Hepatocyte (in vitro differentiated cells): ENCODE results near the gene HOTAIR. TPM values are rescaled to one million over a fixed set of nuclear protein-coding genes. Genes with fewer than 3 reads are reported as not detected.

Source experiments
- DNase-seq: peaks from one replicate; pipeline ENCODE4 v3.0.0-alpha.2; 2016; ENCODE audit warnings: low spot score
- H2AFZ ChIP-seq: fragments of 200-600 bp; sonication (generic); 2 replicates; pipeline ENCODE4 v1.6.0; 2016; ENCODE audit warnings: antibody characterized with exemption, mild to moderate bottlenecking
- H3K27ac ChIP-seq: fragments of 200-600 bp; sonication (generic); 2 replicates; pipeline ENCODE4 v1.5.1; 2016; ENCODE audit warnings: mild to moderate bottlenecking
- H3K27me3 ChIP-seq: fragments of 200-600 bp; sonication (generic); 2 replicates; pipeline ENCODE4 v1.6.1; 2016
- H3K36me3 ChIP-seq: fragments of 200-600 bp; sonication (generic); replicated peaks from 2 replicates; pipeline ENCODE4 v1.5.1; 2016; ENCODE audit warnings: low read depth; ENCODE audit not compliant: insufficient read depth
- H3K4me1 ChIP-seq: fragments of 200-600 bp; sonication (generic); 2 replicates; pipeline ENCODE4 v1.5.1; 2016; ENCODE audit warnings: mild to moderate bottlenecking, moderate library complexity; ENCODE audit not compliant: insufficient read depth
- H3K4me2 ChIP-seq: fragments of 200-600 bp; sonication (generic); 2 replicates; pipeline ENCODE4 v1.6.0; 2016
- H3K4me3 ChIP-seq: fragments of 200-600 bp; sonication (generic); 2 replicates; pipeline ENCODE4 v1.5.1; 2016; ENCODE audit warnings: mild to moderate bottlenecking
- H3K79me2 ChIP-seq: fragments of 200-600 bp; sonication (generic); 2 replicates; pipeline ENCODE4 v1.6.0; 2017; ENCODE audit warnings: mild to moderate bottlenecking
- H3K9me2 ChIP-seq: fragments of 200-600 bp; sonication (generic); replicated peaks from 2 replicates; pipeline ENCODE4 v1.6.0; 2017; ENCODE audit warnings: mild to moderate bottlenecking; ENCODE audit not compliant: insufficient read depth
- H3K9me3 ChIP-seq: fragments of 200-600 bp; sonication (generic); 2 replicates; pipeline ENCODE4 v1.5.1; 2016; ENCODE audit warnings: low read depth, mild to moderate bottlenecking
- H4K20me1 ChIP-seq: fragments of 200-600 bp; sonication (generic); 2 replicates; pipeline ENCODE4 v1.6.0; 2016; ENCODE audit warnings: mild to moderate bottlenecking; ENCODE audit not compliant: insufficient read depth, poor library complexity, severe bottlenecking
- EZH2 ChIP-seq: fragments of 200-600 bp; sonication (generic); IDR thresholded peaks from 2 replicates; pipeline ENCODE4 v1.6.1; 2016; ENCODE audit warnings: antibody characterized with exemption, mild to moderate bottlenecking, borderline replicate concordance
- EZH2phosphoT487 ChIP-seq: fragments of 200-600 bp; sonication (generic); IDR thresholded peaks from one replicate; pipeline ENCODE4 v1.6.1; 2018; ENCODE audit warnings: antibody characterized with exemption, mild to moderate bottlenecking, low read depth, moderate library complexity; ENCODE audit not compliant: unreplicated experiment, severe bottlenecking
- WGBS: methylation state at CpG from one replicate; pipeline ENCODE4 v1.1.6; 2016; ENCODE audit warnings: low lambda C conversion rate; ENCODE audit errors: missing lambda C conversion rate; 5-methylcytosine and 5-hydroxymethylcytosine counted together
- polyA plus RNA-seq: library from polyadenylated mRNA; unstranded; fragments of >200 nt; fragmentation: Nextera tagmentation; extraction: Ambion mirVana; gene quantifications from 2 replicates; pipeline ENCODE4 v1.2.1, GENCODE V29; 2016
- total RNA-seq: library from RNA; depleted of rRNA; stranded (reverse); fragments of >200 nt; gene quantifications from 2 replicates; pipeline ENCODE4 v1.2.3, GENCODE V29; 2014
- TF ChIP-seq, protein P1 (sequence below): fragments of 200-600 bp; sonication (generic); IDR thresholded peaks from 2 replicates; pipeline ENCODE4 v1.5.1; 2016; ENCODE audit warnings: antibody characterized with exemption, mild to moderate bottlenecking; ENCODE audit not compliant: poor library complexity

Gene HOTAIR
- total and polyA plus RNA-seq, 2 experiments from 2014 or later = 0.82 to 0.90 TPM

- no peaks in the 10 kb centered on the region for H4K20me1 ChIP-seq
- no peaks in the 10 kb centered on the region for H3K9me2 ChIP-seq
- H3K79me2 ChIP-seq = no peaks in the 10 kb centered on the region
- H3K4me2 ChIP-seq = peak overlapping the region; percentile 88
- no peak for DNase-seq
- no peak overlapping the region for H3K27ac ChIP-seq
- WGBS = 41% methylated on average over 9 of the region's 9 CpGs
- H3K36me3 ChIP-seq = no peaks in the 10 kb centered on the region
- H3K4me1 ChIP-seq = peaks cover 21% of the 10 kb centered on the region
- no peaks in the 10 kb centered on the region for H3K9me3 ChIP-seq
- no peak overlapping the region for H2AFZ ChIP-seq
- TF ChIP-seq EZH2phosphoT487 (peak; percentile 29), EZH2 (no peak)
- TF ChIP-seq, protein P1, sequence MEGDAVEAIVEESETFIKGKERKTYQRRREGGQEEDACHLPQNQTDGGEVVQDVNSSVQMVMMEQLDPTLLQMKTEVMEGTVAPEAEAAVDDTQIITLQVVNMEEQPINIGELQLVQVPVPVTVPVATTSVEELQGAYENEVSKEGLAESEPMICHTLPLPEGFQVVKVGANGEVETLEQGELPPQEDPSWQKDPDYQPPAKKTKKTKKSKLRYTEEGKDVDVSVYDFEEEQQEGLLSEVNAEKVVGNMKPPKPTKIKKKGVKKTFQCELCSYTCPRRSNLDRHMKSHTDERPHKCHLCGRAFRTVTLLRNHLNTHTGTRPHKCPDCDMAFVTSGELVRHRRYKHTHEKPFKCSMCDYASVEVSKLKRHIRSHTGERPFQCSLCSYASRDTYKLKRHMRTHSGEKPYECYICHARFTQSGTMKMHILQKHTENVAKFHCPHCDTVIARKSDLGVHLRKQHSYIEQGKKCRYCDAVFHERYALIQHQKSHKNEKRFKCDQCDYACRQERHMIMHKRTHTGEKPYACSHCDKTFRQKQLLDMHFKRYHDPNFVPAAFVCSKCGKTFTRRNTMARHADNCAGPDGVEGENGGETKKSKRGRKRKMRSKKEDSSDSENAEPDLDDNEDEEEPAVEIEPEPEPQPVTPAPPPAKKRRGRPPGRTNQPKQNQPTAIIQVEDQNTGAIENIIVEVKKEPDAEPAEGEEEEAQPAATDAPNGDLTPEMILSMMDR = no peak
- H3K4me3 ChIP-seq = no peak overlapping the region
- peaks cover 98% of the 10 kb centered on the region for H3K27me3 ChIP-seq
These were observed 2.5 kb downstream of the HOTAIR start for GRCh38 chr12:53972152-53972702.

DNA sequence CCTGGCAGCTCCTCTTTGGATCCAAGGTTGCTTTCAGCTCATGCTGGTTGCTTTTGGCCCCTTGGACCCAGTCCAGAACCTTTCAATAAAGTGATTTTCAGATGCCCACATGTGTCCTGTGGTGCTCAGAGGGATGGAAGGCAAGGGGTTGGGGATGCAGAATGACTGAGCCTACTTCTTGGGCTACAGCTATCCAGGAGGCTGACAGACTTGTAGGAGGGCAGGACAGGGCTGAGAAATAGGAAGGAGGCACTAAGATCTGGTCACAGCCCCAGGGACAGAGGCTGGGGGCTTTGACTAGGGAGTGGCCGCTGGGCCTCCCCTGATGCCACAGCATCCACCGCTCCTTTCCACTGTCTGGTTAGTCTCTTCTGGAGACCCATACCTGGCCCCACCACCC, 3.1 kb downstream of the HOTAIR start:
- no peak for DNase-seq
- Histone ChIP-seq H3K9me3 (no peaks in the 10 kb centered on the region), H3K9me2 (no peaks in the 10 kb centered on the region), H3K79me2 (no peaks in the 10 kb centered on the region), H3K4me3 (no peak overlapping the region), H3K27me3 (peaks cover 98% of the 10 kb centered on the region), H4K20me1 (no peaks in the 10 kb centered on the region), H3K36me3 (no peaks in the 10 kb centered on the region), H3K4me1 (peaks cover 16% of the 10 kb centered on the region), H2AFZ (no peak overlapping the region), H3K27ac (no peak overlapping the region), H3K4me2 (no peak overlapping the region)
- TF ChIP-seq EZH2 = no peak
- no peak for TF ChIP-seq EZH2phosphoT487
- TF ChIP-seq, protein P1 = no peak
- 46% methylated on average over 2 of the region's 2 CpGs for WGBS

- peaks cover 14% of the 10 kb centered on the region for H3K4me1 ChIP-seq
- H3K4me2 ChIP-seq = no peak overlapping the region
- H3K36me3 ChIP-seq = no peaks in the 10 kb centered on the region
- no peak overlapping the region for H3K4me3 ChIP-seq
- H3K9me2 ChIP-seq = no peaks in the 10 kb centered on the region
- peak; percentile 7 for TF ChIP-seq EZH2
- TF ChIP-seq EZH2phosphoT487 = peak; percentile 30
- TF ChIP-seq, protein P1 = no peak
- H3K27ac ChIP-seq = no peak overlapping the region
- H3K9me3 ChIP-seq = no peaks in the 10 kb centered on the region
- no peak for DNase-seq
- H4K20me1 ChIP-seq = no peaks in the 10 kb centered on the region
- 77% methylated on average over 3 of the region's 3 CpGs for WGBS
- H3K79me2 ChIP-seq = no peaks in the 10 kb centered on the region
- no peak overlapping the region for H2AFZ ChIP-seq
- H3K27me3 ChIP-seq = peaks cover 98% of the 10 kb centered on the region
These were observed 3.6 kb downstream of the HOTAIR start for GRCh38 chr12:53971129-53971528.

DNA sequence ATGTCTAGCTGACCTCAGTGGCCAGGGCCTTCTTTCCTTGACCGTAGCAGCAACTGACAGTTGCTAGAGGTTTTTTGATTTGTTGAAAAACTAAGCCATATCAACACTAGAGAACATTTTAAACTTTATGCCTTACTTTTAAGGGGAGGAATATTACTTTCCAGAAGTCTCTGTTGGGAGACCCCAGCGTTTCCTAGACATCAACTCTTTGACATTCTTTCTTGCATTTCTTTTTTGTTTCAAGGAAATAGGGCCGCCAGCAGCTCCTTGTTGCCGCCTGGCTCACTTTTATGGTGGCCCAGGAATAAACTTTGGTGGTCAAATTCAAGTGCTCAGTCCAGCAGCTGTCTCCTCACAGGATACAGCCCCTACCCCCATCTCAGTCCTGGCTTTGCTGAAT, 4.3 kb downstream of the HOTAIR start:
- H3K4me1 ChIP-seq = peaks cover 14% of the 10 kb centered on the region
- H3K9me2 ChIP-seq = no peaks in the 10 kb centered on the region
- no peak overlapping the region for H3K27ac ChIP-seq
- no peak for DNase-seq
- 40% methylated on average over 4 of the region's 4 CpGs for WGBS
- no peaks in the 10 kb centered on the region for H4K20me1 ChIP-seq
- H3K79me2 ChIP-seq = no peaks in the 10 kb centered on the region
- no peaks in the 10 kb centered on the region for H3K36me3 ChIP-seq
- no peak overlapping the region for H3K4me2 ChIP-seq
- H3K4me3 ChIP-seq = no peak overlapping the region
- H3K9me3 ChIP-seq = no peaks in the 10 kb centered on the region
- peaks cover 98% of the 10 kb centered on the region for H3K27me3 ChIP-seq
- no peak for TF ChIP-seq EZH2phosphoT487
- TF ChIP-seq EZH2 = peak; percentile 15
- no peak overlapping the region for H2AFZ ChIP-seq
